A549 (cell line): ENCODE measurements around the gene LRP1. TPM values are rescaled to one million over a fixed set of nuclear protein-coding genes. Genes with fewer than 3 reads are reported as not detected.
A peak's percentile ranks its signal among the peaks of the same experiment; 100 is the strongest.

Experiments used
- ATAC-seq, 2 experiments: fragments of 200-7000 bp in 1 of 2; fragments of >200 bp in 1 of 2; cut with Nextera tagmentation in 1 of 2; cut with Tn5 transposase in 1 of 2; 3 replicates each; pipeline versions ENCODE4 v1.8.0 to v1.9.1; 2018 to 2020; ENCODE audit warnings: mild to moderate bottlenecking in 1 of 2, moderate library complexity in 1 of 2
- CTCF ChIA-PET: fragments of 300-600 bp; sonication (Branson Sonifier 250); formaldehyde crosslinking; extraction: SDS; loops from one replicate; lab custom pipeline; 2021; ENCODE audit warnings: antibody characterized with exemption, inconsistent platforms; lab: Yijun Ruan, JAX
- POLR2A ChIA-PET: fragments of 350-600 bp; formaldehyde crosslinking; extraction: SDS; loops from one replicate; lab custom pipeline; 2021; ENCODE audit warnings: antibody characterized with exemption, inconsistent platforms; lab: Yijun Ruan, JAX
- DNase-seq, 2 experiments: peaks; one replicate each; pipeline versions ENCODE4 v3.0.0 to v3.0.0-alpha.2; 2011 to 2016; ENCODE audit warnings: low read depth in 1 of 2, low spot score in 1 of 2
- FAIRE-seq: peaks from 2 replicates; lab custom pipeline; 2011; peaks lifted over from hg19 to GRCh38; lab: Jason Lieb, UNC
- H3K27ac ChIP-seq, 2 experiments: fragments of >200 bp; sonication (Bioruptor Twin); formaldehyde crosslinking; 3 replicates each; pipeline ENCODE4 v1.5.1; 2016 to 2017
- H3K4me1 ChIP-seq: fragments of >200 bp; sonication (Bioruptor Twin); formaldehyde crosslinking; 3 replicates; pipeline ENCODE4 v1.6.1; 2016
- H3K4me2 ChIP-seq: fragments of >200 bp; sonication (Bioruptor Twin); formaldehyde crosslinking; 3 replicates; pipeline ENCODE4 v1.6.1; 2016
- H3K4me3 ChIP-seq: fragments of >200 bp; sonication (Bioruptor Twin); formaldehyde crosslinking; 3 replicates; pipeline ENCODE4 v1.5.1; 2016
- H3K9me3 ChIP-seq: fragments of >200 bp; sonication (Bioruptor Twin); formaldehyde crosslinking; 3 replicates; pipeline ENCODE4 v1.6.1; 2016
- CBX2 ChIP-seq: fragments of 200-600 bp; sonication (generic); IDR thresholded peaks from 2 replicates; pipeline ENCODE4 v1.6.1; 2016; ENCODE audit warnings: low read depth, mild to moderate bottlenecking, borderline replicate concordance
- CBX8 ChIP-seq: fragments of 200-600 bp; sonication (generic); IDR thresholded peaks from 2 replicates; pipeline ENCODE4 v1.6.1; 2016
- E2F6 ChIP-seq: IDR thresholded peaks from 2 replicates; pipeline ENCODE4 v1.6.1; 2012; ENCODE audit warnings: low read depth, borderline replicate concordance
- EHF ChIP-seq: fragments of 250-450 bp; sonication (Bioruptor Pico); IDR thresholded peaks from 2 replicates; pipeline ENCODE4 v1.5.0; 2020; ENCODE audit warnings: mild to moderate bottlenecking
- EHMT2 ChIP-seq: fragments of 200-600 bp; sonication (generic); IDR thresholded peaks from 2 replicates; pipeline ENCODE4 v1.6.1; 2016; ENCODE audit warnings: antibody characterized with exemption, low read depth, mild to moderate bottlenecking, moderate library complexity
- EP300 ChIP-seq, 2 experiments: fragments of >200 bp; sonication (Bioruptor Twin); formaldehyde crosslinking; IDR thresholded peaks; 2 replicates in 1 of 2; 3 replicates in 1 of 2; pipeline ENCODE4 v1.6.1; 2016 to 2017
- FOSL2 ChIP-seq, 2 experiments: fragments of 450-650 bp in 1 of 2; fragments of >200 bp in 1 of 2; sonication (Bioruptor Twin) in 1 of 2; formaldehyde crosslinking; IDR thresholded peaks; 2 replicates each; pipeline versions ENCODE4 v1.5.0 to v1.6.1; 2016 to 2020; ENCODE audit warnings: mild to moderate bottlenecking in 1 of 2, moderate library complexity in 1 of 2
- HDAC2 ChIP-seq: fragments of 200-600 bp; sonication (generic); IDR thresholded peaks from 2 replicates; pipeline ENCODE4 v1.6.1; 2016
- HEYL ChIP-seq: fragments of 250-450 bp; sonication (Bioruptor Pico); IDR thresholded peaks from 2 replicates; pipeline ENCODE4 v1.8.0; 2021; ENCODE audit warnings: mild to moderate bottlenecking, moderate library complexity
- HOXB13 ChIP-seq: fragments of 250-450 bp; sonication (Bioruptor Pico); IDR thresholded peaks from 2 replicates; pipeline ENCODE4 v1.5.0; 2020; ENCODE audit warnings: low read depth, mild to moderate bottlenecking, moderate library complexity
- HOXB5 ChIP-seq: fragments of 250-450 bp; sonication (Bioruptor Pico); IDR thresholded peaks from 2 replicates; pipeline ENCODE4 v1.5.0; 2020; ENCODE audit warnings: mild to moderate bottlenecking, moderate library complexity
- JUN ChIP-seq, 2 experiments: fragments of >200 bp; sonication (Bioruptor Twin); formaldehyde crosslinking; IDR thresholded peaks; 2 replicates in 1 of 2; 3 replicates in 1 of 2; pipeline ENCODE4 v1.6.1; 2016 to 2017
- KDM1A ChIP-seq: fragments of 200-600 bp; sonication (generic); IDR thresholded peaks from 2 replicates; pipeline ENCODE4 v1.6.1; 2016; ENCODE audit warnings: low read depth, mild to moderate bottlenecking
- KDM5A ChIP-seq: fragments of 200-600 bp; sonication (generic); IDR thresholded peaks from 2 replicates; pipeline ENCODE4 v1.6.1; 2016; ENCODE audit warnings: antibody characterized with exemption, mild to moderate bottlenecking
- MAFK ChIP-seq: fragments of 450-650 bp; IDR thresholded peaks from 2 replicates; pipeline ENCODE4 v1.6.1; 2014; ENCODE audit not compliant: partially characterized antibody
- MAZ ChIP-seq: fragments of 150-350 bp; IDR thresholded peaks from 2 replicates; pipeline ENCODE4 v1.6.1; 2014; ENCODE audit warnings: antibody characterized with exemption, low read depth, low read length, borderline replicate concordance
- NR3C1 ChIP-seq: fragments of >200 bp; sonication (Bioruptor Twin); formaldehyde crosslinking; IDR thresholded peaks from 3 replicates; pipeline ENCODE4 v1.6.1; 2017
- POLR2AphosphoS2 ChIP-seq: conservative IDR thresholded peaks from 2 replicates; pipeline ENCODE4 v1.6.1; 2012; ENCODE audit warnings: low read length, improper control_type of control experiment, inconsistent platforms
- RARB ChIP-seq: fragments of 250-450 bp; sonication (Bioruptor Pico); IDR thresholded peaks from 2 replicates; pipeline ENCODE4 v1.8.0; 2021; ENCODE audit warnings: mild to moderate bottlenecking, moderate library complexity
- RCOR1 ChIP-seq: fragments of 150-350 bp; IDR thresholded peaks from 2 replicates; pipeline ENCODE4 v1.6.1; 2014; ENCODE audit warnings: antibody characterized with exemption, low read length, low read depth
- ZSCAN20 ChIP-seq: fragments of 250-450 bp; sonication (Bioruptor Pico); IDR thresholded peaks from 2 replicates; pipeline ENCODE4 v1.8.0; 2022; ENCODE audit warnings: mild to moderate bottlenecking, moderate library complexity
- WGBS: methylation state at CpG from one replicate; pipeline ENCODE4 v1.1.6; 2017; ENCODE audit errors: missing lambda C conversion rate; 5-methylcytosine and 5-hydroxymethylcytosine counted together
- polyA plus RNA-seq, 4 experiments: library from polyadenylated mRNA; depleted of rRNA in 3 of 4; stranded (reverse); fragments of >200 nt; fragmentation: RNase III in 1 of 4; extraction: RNeasy Plus Mini Kit Qiagen cat#74134 plus additional on column Dnase treatment in 1 of 4; gene quantifications; 2 replicates in 3 of 4; 3 replicates in 1 of 4; pipeline ENCODE4 v1.2.3, GENCODE V29; 2011 to 2017
- TF ChIP-seq, protein P1 (sequence below): IDR thresholded peaks from 2 replicates; pipeline ENCODE4 v1.6.1; 2012
- TF ChIP-seq, protein P2 (sequence below): fragments of 150-350 bp; IDR thresholded peaks from 2 replicates; pipeline ENCODE4 v1.6.1; 2014; ENCODE audit warnings: low read depth, mild to moderate bottlenecking, low read length

Gene LRP1
- polyA plus RNA-seq, 2 of the 4 experiments (the other 2 are of a cell fraction), result 5.6 to 9.4 TPM

DNA sequence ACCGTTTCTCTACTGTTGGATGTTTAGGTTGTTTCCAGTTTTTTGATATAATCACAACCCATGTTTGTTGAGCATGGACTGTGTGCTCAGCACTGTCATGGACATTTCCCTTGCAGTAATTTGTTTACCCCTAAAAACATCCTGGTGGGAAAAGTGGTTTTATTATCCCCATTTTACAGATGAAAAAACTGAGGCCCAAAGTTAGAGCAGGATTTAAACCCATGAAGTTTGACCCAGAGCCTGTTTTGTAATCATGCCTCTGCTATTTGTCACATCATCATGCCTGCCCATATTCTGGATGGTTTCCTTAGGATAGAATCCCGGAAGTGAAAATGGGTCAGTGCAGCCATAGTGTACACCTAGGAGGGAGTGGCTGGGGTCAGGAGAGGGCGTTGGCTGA lies 36.2 kb downstream of the LRP1 start:
- no peak overlapping the region for H3K4me2 ChIP-seq
- peak overlapping the region in 1 of 2 experiments; percentile 85; a peak in 2 of 6 replicates for H3K27ac ChIP-seq
- TF ChIP-seq POLR2AphosphoS2 (no peak), ZSCAN20 (CRISPR knock-in tag) (no peak), KDM1A (0 out of 2 replicates have a peak, but pooled peaks have one; percentile 52), HOXB13 (no peak), E2F6 (no peak), RARB (CRISPR knock-in tag) (no peak), CBX8 (no peak), KDM5A (no peak), MAZ (no peak), EHMT2 (no peak), JUN (IDR thresholded peaks at IDR 0.05) (no peak), RCOR1 (0 out of 2 replicates have a peak, but pooled peaks have one; percentile 38), HOXB5 (CRISPR knock-in tag) (no peak)
- CTCF ChIA-PET, result interaction anchor here (0.9 to 27.5 kb wide), 5 partner anchors 10 to 40 kb away, joined by 3 to 1152 read pairs (median 20); partner anchors contain the start of gene LRP1
- POLR2A ChIA-PET, result interaction anchor here (1.2 kb wide), 1 partner anchor 37 kb away, joined by 3 read pairs; no protein-coding TSS in a partner anchor
- H3K4me1 ChIP-seq, result peaks cover 35% of the 10 kb centered on the region
- H3K4me3 ChIP-seq, result no peak overlapping the region
- ATAC-seq, result no peak
- H3K9me3 ChIP-seq, result no peaks in the 10 kb centered on the region
- no peak for FAIRE-seq
- WGBS, result 90% methylated on average over 3 of the region's 3 CpGs
- no peak for DNase-seq

DNA sequence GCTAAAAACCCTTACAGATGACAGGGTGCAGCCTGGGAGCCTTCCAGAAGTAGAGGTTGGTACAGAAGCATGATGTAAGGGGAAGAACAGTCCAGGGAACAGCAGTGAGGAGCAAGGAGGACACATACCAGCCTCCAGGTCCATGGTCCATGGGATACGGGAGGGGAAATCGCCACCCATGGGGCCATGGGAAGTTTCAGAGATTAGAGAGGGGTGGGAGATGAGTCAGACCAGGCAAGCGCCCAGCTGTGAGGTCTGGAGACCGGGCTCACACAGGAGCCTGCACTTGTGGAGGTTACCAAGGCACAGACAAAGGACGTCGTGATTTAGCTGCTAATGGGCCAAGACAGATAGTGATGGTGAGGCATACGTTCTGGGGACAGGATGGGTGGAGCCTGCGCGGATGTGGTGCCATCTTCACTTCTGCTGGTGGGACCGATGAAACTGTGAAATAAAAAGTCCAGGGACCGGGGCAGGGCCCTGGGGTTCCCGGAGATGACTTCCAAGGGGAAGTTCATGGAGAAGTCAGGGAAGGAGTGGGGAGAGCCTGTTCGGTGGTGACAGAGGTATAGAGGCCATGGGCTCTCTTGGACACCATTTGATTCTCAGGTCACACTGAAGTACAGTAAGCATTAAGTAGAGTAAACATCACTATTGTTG lies 36.8 kb downstream of the LRP1 start:
- DNase-seq, result no peak

DNA sequence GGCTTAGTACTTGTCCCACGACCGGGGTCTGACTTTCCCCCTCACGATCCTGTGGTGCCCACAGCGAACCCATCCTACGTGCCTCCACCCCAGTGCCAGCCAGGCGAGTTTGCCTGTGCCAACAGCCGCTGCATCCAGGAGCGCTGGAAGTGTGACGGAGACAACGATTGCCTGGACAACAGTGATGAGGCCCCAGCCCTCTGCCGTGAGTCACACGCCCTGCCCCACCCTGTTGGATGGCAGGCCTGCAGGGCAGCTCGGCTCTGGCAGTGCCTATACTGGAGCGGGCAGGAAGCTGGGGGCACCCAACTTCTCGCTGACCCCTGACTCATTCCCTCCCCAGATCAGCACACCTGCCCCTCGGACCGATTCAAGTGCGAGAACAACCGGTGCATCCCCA lies 37.5 kb downstream of the LRP1 start:
- TF ChIP-seq NR3C1 (no peak), FOSL2 (IDR thresholded peaks at IDR 0.05) (peak; percentile 38; the same call in 1 of the 2 replicates), FOSL2 (CRISPR knock-in tag; IDR thresholded peaks at IDR 0.05) (peak; percentile 78), MAFK (no peak), EHF (CRISPR knock-in tag) (no peak)
- TF ChIP-seq, protein P1, sequence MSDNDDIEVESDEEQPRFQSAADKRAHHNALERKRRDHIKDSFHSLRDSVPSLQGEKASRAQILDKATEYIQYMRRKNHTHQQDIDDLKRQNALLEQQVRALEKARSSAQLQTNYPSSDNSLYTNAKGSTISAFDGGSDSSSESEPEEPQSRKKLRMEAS, result peak; percentile 64
- TF ChIP-seq, protein P2, sequence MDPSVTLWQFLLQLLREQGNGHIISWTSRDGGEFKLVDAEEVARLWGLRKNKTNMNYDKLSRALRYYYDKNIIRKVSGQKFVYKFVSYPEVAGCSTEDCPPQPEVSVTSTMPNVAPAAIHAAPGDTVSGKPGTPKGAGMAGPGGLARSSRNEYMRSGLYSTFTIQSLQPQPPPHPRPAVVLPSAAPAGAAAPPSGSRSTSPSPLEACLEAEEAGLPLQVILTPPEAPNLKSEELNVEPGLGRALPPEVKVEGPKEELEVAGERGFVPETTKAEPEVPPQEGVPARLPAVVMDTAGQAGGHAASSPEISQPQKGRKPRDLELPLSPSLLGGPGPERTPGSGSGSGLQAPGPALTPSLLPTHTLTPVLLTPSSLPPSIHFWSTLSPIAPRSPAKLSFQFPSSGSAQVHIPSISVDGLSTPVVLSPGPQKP, result no peak
- TF ChIP-seq, all 56 proteins: peak for 2
- CTCF ChIA-PET, result interaction anchor here (0.8 to 27.5 kb wide), 5 partner anchors 9 to 73 kb away, joined by 3 to 1152 read pairs (median 20); partner anchors contain the start of gene LRP1
- Histone ChIP-seq H3K4me1 (peaks cover 35% of the 10 kb centered on the region), H3K4me2 (peak overlapping the region; percentile 56), H3K27ac (peak overlapping the region; percentile 71 to 85), H3K9me3 (no peaks in the 10 kb centered on the region), H3K4me3 (no peak overlapping the region)
- peak; percentile 97 for FAIRE-seq
- ATAC-seq, result peak; percentile 90 to 93
- POLR2A ChIA-PET, result interaction anchor here (0.9 kb wide), 1 partner anchor 38 kb away, joined by 6 read pairs; the partner anchor contains the start of gene LRP1
- 14% methylated on average over 18 of the region's 19 CpGs for WGBS
- peak; percentile 85 to 96 for DNase-seq

More for the DNA sequence above, 36.8 kb downstream of the LRP1 start:
- no peak overlapping the region for H3K4me3 ChIP-seq
- 88% methylated on average over 13 of the region's 13 CpGs for WGBS
- H3K4me1 ChIP-seq, result peaks cover 35% of the 10 kb centered on the region
- POLR2A ChIA-PET, result interaction anchor here (1.2 kb wide), 1 partner anchor 37 kb away, joined by 3 read pairs; no protein-coding TSS in a partner anchor
- peak overlapping the region; percentile 56 for H3K4me2 ChIP-seq
- no peaks in the 10 kb centered on the region for H3K9me3 ChIP-seq
- TF ChIP-seq RARB (CRISPR knock-in tag) (no peak), HEYL (CRISPR knock-in tag) (no peak), CBX8 (no peak), HDAC2 (no peak), EP300 (IDR thresholded peaks at IDR 0.05) (no peak), CBX2 (no peak)
- peak overlapping the region; percentile 11 to 85; a peak in 4 of 6 replicates for H3K27ac ChIP-seq
- CTCF ChIA-PET, result interaction anchor here (1.6 to 27.5 kb wide), 4 partner anchors 10 to 41 kb away, joined by 6 to 1152 read pairs (median 202); partner anchors contain the start of gene LRP1
- FAIRE-seq (no peak), ATAC-seq (peak in 1 of 2 experiments; percentile 8; a peak in 1 of 6 replicates)
